Neuron (in vitro differentiated cells): ENCODE data around the gene IRF8.
"Not testable (repeated sequence)": the region's sequence is repeated elsewhere in the genome, so short reads cannot be mapped to it uniquely, and the experiment has no call there.

Experiments used
- H2AFZ ChIP-seq: one replicate; pipeline ENCODE4 v1.6.1; 2013; ENCODE audit warnings: low read depth, mild to moderate bottlenecking, inconsistent platforms, low read length, moderate library complexity
- H3K27me3 ChIP-seq: one replicate; pipeline ENCODE4 v1.6.1; 2013; ENCODE audit warnings: low read length; ENCODE audit not compliant: insufficient read depth
- H3K36me3 ChIP-seq: one replicate; pipeline ENCODE4 v1.6.1; 2013; ENCODE audit warnings: low read length; ENCODE audit not compliant: insufficient read depth
- H3K4me1 ChIP-seq: one replicate; pipeline ENCODE4 v1.6.1; 2013; ENCODE audit warnings: low read length; ENCODE audit not compliant: insufficient read depth
- H3K4me3 ChIP-seq: 2 replicates; pipeline ENCODE4 v1.5.1; 2013; ENCODE audit warnings: mild to moderate bottlenecking, low read length, moderate library complexity
- H3K9me3 ChIP-seq: one replicate; pipeline ENCODE4 v1.6.1; 2013; ENCODE audit warnings: low read length

Gene IRF8

DNA sequence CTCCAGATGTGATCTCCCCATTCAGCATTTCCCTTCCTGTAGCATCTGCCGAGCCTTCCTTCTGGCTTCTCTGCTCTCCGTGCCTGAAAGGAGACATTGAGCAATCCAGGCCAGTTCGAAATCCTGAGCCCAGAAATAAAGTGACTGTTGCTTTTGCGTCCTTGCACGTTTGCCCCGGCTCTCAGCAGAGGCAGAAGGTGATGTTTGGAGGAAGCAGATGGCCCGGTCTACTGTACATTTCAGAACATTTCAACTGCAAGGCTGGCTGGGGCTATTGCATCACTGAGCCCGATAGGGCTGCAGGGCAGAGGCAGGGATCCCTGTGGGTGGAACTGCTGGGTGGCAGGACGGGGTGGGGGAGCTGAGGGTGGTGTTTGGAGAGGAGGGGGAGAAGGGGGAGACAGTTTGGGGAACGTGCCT lies 29.4 kb downstream of the IRF8 start:
- no peaks in the 10 kb centered on the region for H3K9me3 ChIP-seq
- H2AFZ ChIP-seq = no peak overlapping the region
- no peaks in the 10 kb centered on the region for H3K36me3 ChIP-seq
- no peaks in the 10 kb centered on the region for H3K4me1 ChIP-seq
- peaks cover 29% of the 10 kb centered on the region for H3K27me3 ChIP-seq
- H3K4me3 ChIP-seq = no peak overlapping the region

DNA sequence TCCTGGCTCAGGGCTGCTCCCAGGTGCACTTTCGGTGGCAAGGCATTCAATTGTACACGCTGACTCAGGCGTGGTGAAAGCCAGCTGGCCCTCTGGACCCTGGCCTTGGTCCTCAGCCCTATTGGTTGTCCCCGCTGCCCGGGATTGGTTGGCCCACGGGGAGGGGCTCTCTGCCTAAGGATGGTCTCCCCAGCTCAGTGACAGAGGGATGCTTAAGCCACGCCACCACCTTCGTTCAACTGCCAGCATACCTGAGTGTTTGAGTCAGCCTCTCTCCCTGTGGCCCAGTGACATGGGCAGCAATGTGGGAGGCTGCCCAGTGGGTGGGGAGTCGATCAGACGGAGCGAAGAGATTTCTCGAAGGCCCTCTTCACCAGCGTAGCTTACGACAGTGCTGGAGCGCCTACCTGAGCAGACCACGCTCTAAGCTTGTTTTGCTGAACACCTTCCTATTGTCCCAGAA lies 30.3 kb downstream of the IRF8 start:
- Histone ChIP-seq H3K4me1 (no peaks in the 10 kb centered on the region), H3K36me3 (no peaks in the 10 kb centered on the region), H3K4me3 (no peak overlapping the region), H3K27me3 (peaks cover 29% of the 10 kb centered on the region), H3K9me3 (no peaks in the 10 kb centered on the region), H2AFZ (no peak overlapping the region)

DNA sequence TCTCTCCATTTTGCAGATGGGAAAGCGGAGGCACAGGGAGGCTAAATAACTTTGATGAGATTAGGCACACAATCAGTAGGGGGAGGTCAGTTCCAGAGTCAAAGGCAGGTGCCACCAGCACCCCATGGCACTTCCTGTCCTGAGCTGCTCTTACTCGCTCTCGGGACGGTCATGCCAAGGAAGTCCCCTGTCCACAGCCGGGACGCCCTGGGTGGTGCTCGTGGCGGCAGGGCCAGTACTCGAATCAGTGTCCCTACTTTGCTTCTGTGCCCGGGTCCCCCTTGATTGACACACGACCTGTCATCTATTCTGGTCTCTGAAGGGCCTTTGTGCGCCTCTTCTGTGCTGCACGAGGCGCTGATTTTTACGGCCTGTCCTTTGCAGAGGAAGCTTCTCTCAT lies 31.3 kb downstream of the IRF8 start:
- Histone ChIP-seq H3K27me3 (peaks cover 24% of the 10 kb centered on the region), H3K36me3 (no peaks in the 10 kb centered on the region)

DNA sequence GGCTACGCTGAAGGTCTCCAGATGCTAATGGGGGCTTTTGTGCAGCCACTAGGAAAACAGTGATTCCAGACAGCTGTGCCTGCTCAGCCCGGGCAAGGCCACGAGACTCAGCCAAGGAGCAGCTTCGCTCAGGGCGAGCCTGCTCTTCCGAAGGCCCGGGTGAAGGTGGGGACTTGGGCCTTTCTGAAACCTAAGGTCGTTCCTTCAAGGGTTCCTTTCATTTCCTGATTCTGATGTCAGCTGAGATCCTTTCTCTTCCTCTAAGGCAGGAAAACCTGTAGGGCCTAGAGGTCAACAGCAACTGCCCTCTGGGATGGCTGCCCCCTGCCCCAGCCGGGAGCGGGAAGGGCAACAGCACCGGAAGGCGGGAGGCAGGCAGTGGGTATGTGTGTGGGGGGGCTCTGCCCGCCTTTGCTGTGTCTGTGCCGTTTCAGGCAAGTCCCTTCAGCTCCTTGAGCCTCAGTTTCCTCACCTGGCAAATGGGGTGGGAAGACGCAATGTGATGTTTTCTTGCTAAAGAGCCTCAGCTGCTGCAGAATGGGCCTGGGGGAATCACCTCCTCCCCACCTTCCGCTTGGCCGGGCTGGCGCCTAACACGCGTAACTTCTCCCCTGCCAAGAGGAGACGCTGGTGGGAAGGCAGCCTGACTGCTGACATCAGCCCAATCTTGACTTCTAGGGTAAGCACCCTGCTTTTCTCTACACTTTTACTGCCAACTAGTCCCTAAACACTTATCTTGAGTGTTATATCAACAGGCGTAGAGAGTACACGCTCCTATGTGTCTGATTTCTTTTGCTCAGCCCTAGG lies 32.8 kb downstream of the IRF8 start:
- Histone ChIP-seq H2AFZ (no peak overlapping the region), H3K4me1 (no peaks in the 10 kb centered on the region), H3K4me3 (no peak overlapping the region), H3K9me3 (no peaks in the 10 kb centered on the region), H3K27me3 (peaks cover 27% of the 10 kb centered on the region), H3K36me3 (no peaks in the 10 kb centered on the region)

More for the DNA sequence above, 31.3 kb downstream of the IRF8 start:
- Histone ChIP-seq H3K9me3 (no peaks in the 10 kb centered on the region), H3K4me1 (no peaks in the 10 kb centered on the region), H3K4me3 (no peak overlapping the region), H2AFZ (no peak overlapping the region)

DNA sequence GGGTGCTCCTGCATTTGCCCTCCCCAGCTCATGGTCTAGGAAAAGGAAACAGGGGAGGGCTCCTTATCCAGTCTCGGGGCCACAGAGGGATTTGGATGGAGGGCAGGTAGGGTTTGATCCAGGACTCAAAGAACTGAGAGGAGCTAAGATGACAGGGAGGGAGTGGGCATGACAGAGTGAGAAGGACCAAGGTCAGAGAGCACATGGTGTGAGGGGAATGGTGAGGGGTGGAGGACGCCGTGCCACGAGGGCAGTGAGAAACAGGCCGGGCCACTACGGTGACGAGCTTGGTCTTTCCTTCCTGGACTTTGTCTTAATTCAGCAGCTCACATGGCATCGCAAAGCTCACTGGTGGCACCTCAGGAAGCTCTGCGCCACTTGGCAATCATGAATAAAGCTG lies 35.2 kb downstream of the IRF8 start:
- no peaks in the 10 kb centered on the region for H3K9me3 ChIP-seq
- H2AFZ ChIP-seq = no peak overlapping the region
- H3K27me3 ChIP-seq = peaks cover 16% of the 10 kb centered on the region
- H3K4me3 ChIP-seq = no peak overlapping the region
- no peaks in the 10 kb centered on the region for H3K4me1 ChIP-seq
- H3K36me3 ChIP-seq = no peaks in the 10 kb centered on the region

DNA sequence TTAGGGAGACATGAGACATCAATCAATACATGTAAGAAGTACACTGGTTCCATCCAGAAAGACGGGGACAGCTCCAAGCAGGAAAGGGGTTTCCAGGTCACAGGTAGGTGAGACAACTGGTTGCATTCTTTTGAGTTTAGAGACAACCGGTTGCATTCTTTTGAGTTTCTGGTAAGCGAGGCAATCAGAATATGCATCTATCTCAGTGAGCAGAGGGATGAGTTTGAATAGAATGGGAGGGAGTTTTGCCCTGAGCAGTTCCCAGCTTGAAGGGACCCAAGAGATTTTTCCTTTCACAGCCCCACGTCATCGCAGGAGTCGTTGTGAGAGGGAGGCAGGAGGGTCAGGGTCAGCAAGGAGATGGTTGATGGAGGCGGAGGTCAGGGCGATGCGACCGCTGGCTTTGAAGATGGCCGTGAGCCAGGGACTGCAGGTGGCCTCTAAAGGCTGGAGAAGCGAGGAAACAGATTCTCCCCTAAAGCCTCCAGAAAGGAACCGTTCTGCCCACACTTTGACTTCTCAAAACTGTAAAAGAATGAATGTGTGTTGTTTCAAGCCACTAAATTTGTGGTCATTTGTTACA lies 36.5 kb downstream of the IRF8 start:
- Histone ChIP-seq H3K4me3 (no peak overlapping the region), H3K27me3 (peaks cover 12% of the 10 kb centered on the region), H2AFZ (no peak overlapping the region)

DNA sequence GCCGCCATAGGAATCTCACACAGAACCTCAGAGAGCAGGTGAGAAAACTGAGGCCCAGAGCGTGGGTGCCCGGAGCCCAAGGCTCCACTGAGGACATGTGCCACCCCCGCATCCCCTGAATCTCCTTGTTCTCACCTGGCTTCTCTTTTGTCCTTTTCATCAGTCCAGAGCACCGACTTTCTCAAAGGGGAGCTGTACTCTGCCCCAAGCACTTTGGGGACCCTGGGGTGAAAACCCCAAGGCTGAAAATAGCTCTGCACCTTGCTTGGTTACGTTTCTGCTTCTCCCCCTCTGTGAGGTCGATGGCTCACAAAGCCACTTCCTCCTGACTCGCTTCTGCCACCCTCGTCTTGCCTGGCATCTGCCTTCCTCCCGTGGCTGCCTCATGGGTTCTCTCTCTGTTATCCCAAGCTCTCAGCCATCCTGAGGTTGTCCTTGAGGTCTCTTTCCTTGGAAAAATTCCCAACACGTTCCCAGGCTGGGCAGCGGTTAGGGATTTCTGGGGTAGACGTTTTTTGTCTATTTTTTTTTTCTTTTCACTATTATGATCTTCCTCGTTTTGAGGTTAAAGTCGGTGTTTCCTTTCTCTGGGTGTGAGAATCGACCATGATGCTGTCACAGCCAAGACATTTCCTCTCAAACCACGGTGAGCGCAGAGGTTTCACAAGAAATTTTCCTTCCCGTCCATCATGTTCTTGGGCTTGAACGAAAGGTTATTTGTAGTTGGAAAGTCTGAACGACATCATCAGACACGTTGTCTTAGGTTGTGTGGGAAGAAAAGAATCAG lies 37.2 kb downstream of the IRF8 start:
- Histone ChIP-seq H3K9me3 (no peaks in the 10 kb centered on the region), H3K36me3 (no peaks in the 10 kb centered on the region)

More for the DNA sequence above, 36.5 kb downstream of the IRF8 start:
- Histone ChIP-seq H3K36me3 (no peaks in the 10 kb centered on the region), H3K9me3 (no peaks in the 10 kb centered on the region), H3K4me1 (no peaks in the 10 kb centered on the region)

DNA sequence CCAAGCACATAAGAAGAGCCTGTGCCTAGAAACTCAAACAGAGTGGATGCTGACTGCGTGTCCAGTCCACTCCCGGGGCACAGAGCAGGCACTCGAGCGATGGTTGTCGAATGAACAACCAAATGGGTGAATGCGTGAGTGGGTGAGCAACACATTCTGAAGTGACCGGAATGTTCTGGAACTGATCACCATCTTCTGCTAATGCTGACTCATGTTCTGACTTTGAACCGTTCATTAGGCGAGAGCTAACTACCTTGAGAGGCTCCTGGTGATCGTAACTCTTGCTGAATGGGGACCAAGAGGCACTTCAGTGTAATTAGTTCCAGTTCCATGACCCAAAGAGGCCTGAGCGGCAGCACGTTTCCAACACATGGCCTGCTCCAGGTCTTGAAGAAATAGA lies 37.9 kb downstream of the IRF8 start:
- Histone ChIP-seq H3K9me3 (no peaks in the 10 kb centered on the region), H3K4me1 (no peaks in the 10 kb centered on the region), H3K4me3 (no peak overlapping the region), H3K27me3 (peaks cover 12% of the 10 kb centered on the region), H2AFZ (no peak overlapping the region), H3K36me3 (no peaks in the 10 kb centered on the region)

More for the DNA sequence above, 37.2 kb downstream of the IRF8 start:
- H3K27me3 ChIP-seq = peaks cover 12% of the 10 kb centered on the region
- no peaks in the 10 kb centered on the region for H3K4me1 ChIP-seq
- H2AFZ ChIP-seq = no peak overlapping the region
- no peak overlapping the region for H3K4me3 ChIP-seq

DNA sequence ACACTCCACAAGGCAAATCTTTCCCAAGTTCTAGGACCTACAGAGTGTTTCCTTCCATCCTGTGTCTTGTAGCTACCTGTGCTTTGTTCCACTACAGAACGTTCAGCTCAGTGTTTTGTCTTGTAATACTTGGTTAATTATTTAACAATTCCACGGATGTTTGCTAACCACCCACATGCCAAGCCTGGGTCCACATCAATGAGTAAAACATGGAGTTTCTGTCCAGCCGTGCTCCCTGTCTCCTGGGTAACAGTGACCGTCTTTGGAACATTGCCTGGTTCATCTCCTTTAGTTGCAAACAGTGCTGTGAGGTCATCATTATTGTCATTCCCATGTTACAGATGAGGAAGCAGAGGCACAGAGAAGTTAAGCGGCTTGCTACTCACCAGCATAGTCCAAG lies 41.3 kb downstream of the IRF8 start:
- H3K36me3 ChIP-seq = no peaks in the 10 kb centered on the region
- H3K27me3 ChIP-seq = peaks cover 12% of the 10 kb centered on the region
- no peak overlapping the region for H2AFZ ChIP-seq
- no peaks in the 10 kb centered on the region for H3K9me3 ChIP-seq
- no peaks in the 10 kb centered on the region for H3K4me1 ChIP-seq
- no peak overlapping the region for H3K4me3 ChIP-seq

DNA sequence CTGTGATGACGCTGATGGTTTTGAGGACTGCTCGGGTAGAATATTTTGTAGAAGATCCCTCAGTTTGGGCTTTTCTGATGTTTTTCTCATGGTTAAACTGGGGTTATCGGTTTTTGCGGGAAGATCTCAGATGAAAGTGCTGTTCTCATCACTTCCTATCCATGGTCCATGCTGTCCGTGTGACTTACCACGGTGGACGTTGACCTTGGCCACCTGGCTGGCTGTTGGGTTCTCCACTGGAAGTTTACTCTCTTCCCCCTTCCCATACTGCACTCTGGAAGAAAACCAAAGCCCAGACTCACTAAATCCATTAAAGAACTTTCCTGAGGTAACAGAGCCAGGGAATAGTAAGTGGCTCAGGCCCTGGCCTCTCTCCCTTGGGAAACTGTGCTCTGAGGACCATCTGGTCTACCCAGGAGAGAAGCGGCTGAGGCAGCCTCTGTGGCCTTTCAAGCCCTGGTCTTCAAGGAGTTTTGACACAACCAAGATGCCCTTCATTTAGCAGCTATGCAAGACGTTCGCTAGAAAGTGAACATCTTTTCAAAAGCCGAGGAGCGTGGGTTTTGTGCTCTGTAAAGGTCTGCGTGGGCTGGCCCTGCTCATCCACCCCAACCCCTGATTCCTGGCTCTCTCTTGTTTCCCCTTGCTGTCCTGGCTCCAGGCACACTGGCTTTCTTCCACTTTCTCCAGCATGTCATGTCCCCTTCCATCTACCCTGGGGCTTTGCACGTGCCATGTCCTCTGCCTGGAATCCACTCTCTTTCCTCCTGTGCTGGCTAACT lies 43.1 kb downstream of the IRF8 start:
- no peak overlapping the region for H2AFZ ChIP-seq
- no peaks in the 10 kb centered on the region for H3K36me3 ChIP-seq
- H3K27me3 ChIP-seq = peaks cover 5% of the 10 kb centered on the region
- H3K4me1 ChIP-seq = no peaks in the 10 kb centered on the region
- H3K9me3 ChIP-seq = no peaks in the 10 kb centered on the region
- H3K4me3 ChIP-seq = no peak overlapping the region

DNA sequence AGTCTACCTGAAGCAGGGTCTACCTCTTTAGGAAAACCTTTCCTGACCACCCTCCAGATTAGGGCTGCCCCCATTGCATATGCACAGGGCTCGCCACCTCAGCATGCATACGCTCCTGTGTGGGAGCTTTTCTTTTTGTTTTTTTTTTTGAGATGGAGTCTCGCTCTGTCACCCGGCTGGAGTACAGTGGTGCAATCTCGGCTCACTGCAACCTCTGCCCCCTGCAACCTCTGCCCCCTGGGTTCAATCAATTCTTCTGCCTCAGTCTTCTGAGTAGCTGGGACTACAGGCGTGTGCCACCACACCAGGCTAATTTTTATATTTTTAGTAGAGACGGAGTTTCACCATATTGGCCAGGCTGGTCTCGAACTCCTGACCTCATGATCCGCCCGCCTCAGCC lies 43.7 kb downstream of the IRF8 start:
- H2AFZ ChIP-seq, H3K27me3 ChIP-seq, H3K4me1 ChIP-seq, H3K36me3 ChIP-seq, H3K4me3 ChIP-seq, H3K9me3 ChIP-seq: not testable (repeated sequence)

DNA sequence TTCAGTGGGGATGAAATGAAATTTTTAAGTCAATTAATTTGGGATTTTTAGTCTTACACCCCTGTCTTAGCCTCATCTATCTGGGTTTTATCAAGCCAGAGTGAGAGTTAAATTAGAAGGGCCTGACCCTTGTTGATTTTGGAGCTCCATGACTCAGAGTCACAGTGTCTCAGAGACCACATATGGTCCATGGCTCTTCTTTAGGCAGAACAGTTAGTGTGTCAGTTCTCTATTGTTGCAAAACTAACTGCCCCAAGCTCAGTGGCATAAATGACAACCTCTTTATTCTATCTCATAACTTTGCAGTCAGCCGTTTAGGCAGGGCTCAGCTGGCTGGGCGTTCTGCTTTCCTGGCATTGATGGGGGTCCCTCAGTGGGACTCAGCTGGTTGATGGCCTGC lies 44.7 kb downstream of the IRF8 start:
- Histone ChIP-seq H3K4me1 (no peaks in the 10 kb centered on the region), H3K36me3 (no peaks in the 10 kb centered on the region), H3K9me3 (no peaks in the 10 kb centered on the region), H3K27me3 (peaks cover 8% of the 10 kb centered on the region), H3K4me3 (no peak overlapping the region), H2AFZ (no peak overlapping the region)
